ENCODE data around the gene HES4. TPM values are rescaled to one million over a fixed set of nuclear protein-coding genes. Genes with fewer than 3 reads are reported as not detected.

HES4 gene
- total and polyA plus RNA-seq, 2 of the 13 experiments (the other 11 are each of a cell fraction or from before 2014, with no cell fraction given), result 8.8 to 10.6 TPM

DNA sequence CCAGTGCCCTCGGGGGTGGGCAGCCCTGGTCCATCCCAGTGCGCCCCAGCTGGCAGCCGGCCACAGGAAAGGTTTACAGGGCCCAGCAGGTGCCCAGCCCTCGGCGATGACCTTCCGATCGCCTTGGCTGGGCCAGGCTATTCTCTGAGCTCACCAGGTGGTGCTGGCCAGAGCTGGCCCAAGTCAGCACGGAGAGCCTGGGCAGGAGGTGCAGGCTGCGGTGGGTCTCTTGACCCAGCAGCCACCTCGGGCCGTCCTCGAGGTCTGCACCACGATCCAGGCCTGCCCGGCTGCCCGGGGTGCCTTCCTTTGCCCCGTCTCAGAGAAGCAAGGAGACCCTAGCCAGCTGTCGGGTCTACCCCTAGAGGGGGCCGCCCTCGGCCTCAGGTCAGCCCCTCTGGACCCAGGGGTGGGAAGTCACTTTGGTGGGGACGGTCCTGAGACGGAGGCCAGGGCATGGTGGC, 18.4 kb downstream of the HES4 start:
- H3K79me2 ChIP-seq (ENCODE audit: insufficient read depth, low read length), result no peaks in the 10 kb centered on the region
- peak overlapping the region; percentile 15; the same call in 1 of the 2 replicates for H3K9ac ChIP-seq (ENCODE audit: insufficient read depth, low read depth, low read length)
- ChIA-PET POLR2A (interaction anchor here (1.0 to 1.9 kb wide), 2 partner anchors 15 to 18 kb away, joined by 3 to 4 read pairs; partner anchors contain the start of genes HES4 and PLEKHN1), CTCF (ENCODE audit: low intra/inter-chr PET ratio, low total read pairs) (no interaction called here)
- peaks cover 22 to 58% of the 10 kb centered on the region in 2 experiments for H3K27me3 ChIP-seq (ENCODE audit: control insufficient read depth in 1 of 2, insufficient read depth in 2 of 2, low read length in 2 of 2)
- intact Hi-C loops (cut with micrococcal nuclease; ENCODE audit: unreplicated experiment), result no loop called here
- no peak overlapping the region for H3K27ac ChIP-seq (ENCODE audit: extremely low read length, insufficient read depth, low read length)
- H3K9me3 ChIP-seq (ENCODE audit: low read length), result no peaks in the 10 kb centered on the region
- ATAC-seq, result peak; percentile 9
- H2AFZ ChIP-seq (ENCODE audit: low read length), result no peak overlapping the region
- peak overlapping the region in 1 of 3 experiments; percentile 70; a peak in 1 of 6 replicates for H3K4me3 ChIP-seq (replicated peaks in 1 of 3; ENCODE audit: insufficient read depth in 1 of 3, low read depth in 2 of 3, low read length in 3 of 3)
- no peak for FAIRE-seq
- no peaks in the 10 kb centered on the region for H3K36me3 ChIP-seq (replicated peaks in 1 of 2; ENCODE audit: control insufficient read depth in 1 of 2, insufficient read depth in 2 of 2, low read length in 2 of 2)
- WGBS (ENCODE audit: low lambda C conversion rate), result 13% methylated on average over 3 of the region's 21 CpGs
- in situ Hi-C loops (cut with HindIII; ENCODE audit: extremely low pct_ligation_motif_present, low pct_unique_long_range_greater_than_20kb), result no loop called here
- H4K20me1 ChIP-seq (ENCODE audit: insufficient read depth, low read length), result no peaks in the 10 kb centered on the region
- peak overlapping the region; percentile 74 for H3K4me2 ChIP-seq (ENCODE audit: low read depth, low read length)
- BruUV-seq (replicated peaks), result no TSS peak
- peaks cover 45% of the 10 kb centered on the region for H3K4me1 ChIP-seq (ENCODE audit: insufficient read depth, low read length)
- DNase-seq (ENCODE audit: low spot score), result no peak
- TF ChIP-seq RBM22 (optimal IDR thresholded peaks at IDR 0.05; ENCODE audit: low read length) (no peak), KDM5A (IDR thresholded peaks at IDR 0.05; ENCODE audit: borderline replicate concordance, low read length) (no peak), ZNF274 (CRISPR knock-in tag; IDR thresholded peaks at IDR 0.05) (peak; percentile 79; the same call in 1 of the 2 replicates), ZNF546 (CRISPR knock-in tag; conservative IDR thresholded peaks at IDR 0.05) (no peak; the same call in 1 of the 2 replicates), KDM2A (CRISPR knock-in tag; IDR thresholded peaks at IDR 0.05; ENCODE audit: borderline replicate concordance, low read depth) (no peak), HMG20B (CRISPR knock-in tag; conservative IDR thresholded peaks at IDR 0.05) (no peak), EZH2 (conservative IDR thresholded peaks at IDR 0.05; ENCODE audit: low read depth, low read length) (no peak), XBP1 (CRISPR knock-in tag; IDR thresholded peaks at IDR 0.05) (no peak), POLR2G (IDR thresholded peaks at IDR 0.05; ENCODE audit: low read depth, low read length) (no peak), PAF1 (CRISPR knock-in tag; IDR thresholded peaks at IDR 0.05) (no peak), PITX1 (CRISPR knock-in tag; IDR thresholded peaks at IDR 0.05) (0 out of 2 replicates have a peak, but pooled peaks have one; percentile 28), ZNF558 (CRISPR knock-in tag; IDR thresholded peaks at IDR 0.05; ENCODE audit: borderline replicate concordance) (no peak), NR1H2 (CRISPR knock-in tag; IDR thresholded peaks at IDR 0.05; ENCODE audit: borderline replicate concordance, low read depth) (no peak), ZMAT3 (CRISPR knock-in tag; conservative IDR thresholded peaks at IDR 0.05) (no peak), ZNF749 (CRISPR knock-in tag; IDR thresholded peaks at IDR 0.05; ENCODE audit: borderline replicate concordance) (no peak), ERF (CRISPR knock-in tag; IDR thresholded peaks at IDR 0.05) (no peak)
- TF ChIP-seq, protein P1, sequence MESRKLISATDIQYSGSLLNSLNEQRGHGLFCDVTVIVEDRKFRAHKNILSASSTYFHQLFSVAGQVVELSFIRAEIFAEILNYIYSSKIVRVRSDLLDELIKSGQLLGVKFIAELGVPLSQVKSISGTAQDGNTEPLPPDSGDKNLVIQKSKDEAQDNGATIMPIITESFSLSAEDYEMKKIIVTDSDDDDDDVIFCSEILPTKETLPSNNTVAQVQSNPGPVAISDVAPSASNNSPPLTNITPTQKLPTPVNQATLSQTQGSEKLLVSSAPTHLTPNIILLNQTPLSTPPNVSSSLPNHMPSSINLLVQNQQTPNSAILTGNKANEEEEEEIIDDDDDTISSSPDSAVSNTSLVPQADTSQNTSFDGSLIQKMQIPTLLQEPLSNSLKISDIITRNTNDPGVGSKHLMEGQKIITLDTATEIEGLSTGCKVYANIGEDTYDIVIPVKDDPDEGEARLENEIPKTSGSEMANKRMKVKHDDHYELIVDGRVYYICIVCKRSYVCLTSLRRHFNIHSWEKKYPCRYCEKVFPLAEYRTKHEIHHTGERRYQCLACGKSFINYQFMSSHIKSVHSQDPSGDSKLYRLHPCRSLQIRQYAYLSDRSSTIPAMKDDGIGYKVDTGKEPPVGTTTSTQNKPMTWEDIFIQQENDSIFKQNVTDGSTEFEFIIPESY (CRISPR knock-in tag; IDR thresholded peaks at IDR 0.05), result no peak
- TF ChIP-seq, protein P2, sequence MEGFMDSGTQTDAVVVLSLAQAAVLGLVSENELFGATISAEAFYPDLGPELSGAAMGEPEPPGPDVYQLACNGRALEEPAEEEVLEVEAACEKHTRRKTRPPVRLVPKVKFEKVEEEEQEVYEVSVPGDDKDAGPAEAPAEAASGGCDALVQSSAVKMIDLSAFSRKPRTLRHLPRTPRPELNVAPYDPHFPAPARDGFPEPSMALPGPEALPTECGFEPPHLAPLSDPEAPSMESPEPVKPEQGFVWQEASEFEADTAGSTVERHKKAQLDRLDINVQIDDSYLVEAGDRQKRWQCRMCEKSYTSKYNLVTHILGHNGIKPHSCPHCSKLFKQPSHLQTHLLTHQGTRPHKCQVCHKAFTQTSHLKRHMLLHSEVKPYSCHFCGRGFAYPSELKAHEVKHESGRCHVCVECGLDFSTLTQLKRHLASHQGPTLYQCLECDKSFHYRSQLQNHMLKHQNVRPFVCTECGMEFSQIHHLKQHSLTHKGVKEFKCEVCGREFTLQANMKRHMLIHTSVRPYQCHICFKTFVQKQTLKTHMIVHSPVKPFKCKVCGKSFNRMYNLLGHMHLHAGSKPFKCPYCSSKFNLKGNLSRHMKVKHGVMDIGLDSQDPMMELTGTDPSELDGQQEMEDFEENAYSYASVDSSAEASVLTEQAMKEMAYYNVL (CRISPR knock-in tag; IDR thresholded peaks at IDR 0.05; ENCODE audit: borderline replicate concordance), result no peak
- TF ChIP-seq, protein P3, sequence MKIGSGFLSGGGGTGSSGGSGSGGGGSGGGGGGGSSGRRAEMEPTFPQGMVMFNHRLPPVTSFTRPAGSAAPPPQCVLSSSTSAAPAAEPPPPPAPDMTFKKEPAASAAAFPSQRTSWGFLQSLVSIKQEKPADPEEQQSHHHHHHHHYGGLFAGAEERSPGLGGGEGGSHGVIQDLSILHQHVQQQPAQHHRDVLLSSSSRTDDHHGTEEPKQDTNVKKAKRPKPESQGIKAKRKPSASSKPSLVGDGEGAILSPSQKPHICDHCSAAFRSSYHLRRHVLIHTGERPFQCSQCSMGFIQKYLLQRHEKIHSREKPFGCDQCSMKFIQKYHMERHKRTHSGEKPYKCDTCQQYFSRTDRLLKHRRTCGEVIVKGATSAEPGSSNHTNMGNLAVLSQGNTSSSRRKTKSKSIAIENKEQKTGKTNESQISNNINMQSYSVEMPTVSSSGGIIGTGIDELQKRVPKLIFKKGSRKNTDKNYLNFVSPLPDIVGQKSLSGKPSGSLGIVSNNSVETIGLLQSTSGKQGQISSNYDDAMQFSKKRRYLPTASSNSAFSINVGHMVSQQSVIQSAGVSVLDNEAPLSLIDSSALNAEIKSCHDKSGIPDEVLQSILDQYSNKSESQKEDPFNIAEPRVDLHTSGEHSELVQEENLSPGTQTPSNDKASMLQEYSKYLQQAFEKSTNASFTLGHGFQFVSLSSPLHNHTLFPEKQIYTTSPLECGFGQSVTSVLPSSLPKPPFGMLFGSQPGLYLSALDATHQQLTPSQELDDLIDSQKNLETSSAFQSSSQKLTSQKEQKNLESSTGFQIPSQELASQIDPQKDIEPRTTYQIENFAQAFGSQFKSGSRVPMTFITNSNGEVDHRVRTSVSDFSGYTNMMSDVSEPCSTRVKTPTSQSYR (CRISPR knock-in tag; IDR thresholded peaks at IDR 0.05; ENCODE audit: borderline replicate concordance), result no peak

All from HepG2 (cell line).